Measurements from ENCODE around the gene SAP130. TPM values are rescaled to one million over a fixed set of nuclear protein-coding genes. Genes with fewer than 3 reads are reported as not detected.

SAP130 gene
- total and polyA plus RNA-seq, 2 of the 4 experiments (the other 2 are of a cell fraction), result 6.1 to 17.1 TPM

DNA sequence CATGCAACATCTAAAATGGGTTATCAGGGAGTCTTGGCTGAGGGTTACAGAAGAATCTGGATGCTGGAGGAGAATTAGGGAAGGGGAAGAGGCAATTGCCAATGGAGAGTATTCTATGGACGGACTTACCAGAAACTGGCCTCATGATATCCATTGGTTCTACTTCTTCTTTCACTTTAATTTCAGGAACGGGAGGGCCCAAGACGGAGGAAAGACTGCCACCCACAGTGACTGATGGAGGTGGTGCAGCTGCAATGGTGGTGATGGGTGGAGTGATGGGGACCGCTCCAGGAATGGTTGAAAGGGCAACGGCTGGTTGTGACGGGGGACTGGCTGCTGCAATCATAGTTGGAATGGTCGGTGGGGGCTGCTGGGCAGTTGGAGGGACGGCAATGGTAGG, 73.0 kb downstream of the SAP130 start:
- H3K4me1 ChIP-seq (ENCODE audit: control insufficient read depth, insufficient read depth, low read length), result peaks cover 8% of the 10 kb centered on the region
- H3K27me3 ChIP-seq (ENCODE audit: control insufficient read depth, insufficient read depth, low read length), result no peaks in the 10 kb centered on the region
- DNase-seq (no peak), ATAC-seq (ENCODE audit: low read depth) (no peak)
- no peaks in the 10 kb centered on the region for H3K9me3 ChIP-seq (ENCODE audit: control insufficient read depth, insufficient read depth, low read length)
- H4K91ac ChIP-seq (ENCODE audit: insufficient read depth, low read depth, low read length), result no peak overlapping the region
- no peak overlapping the region for H3K27ac ChIP-seq (ENCODE audit: insufficient read depth, low read length)
- H2AFZ ChIP-seq (replicated peaks; ENCODE audit: low read length, poor library complexity), result no peak overlapping the region
- H2BK5ac ChIP-seq (ENCODE audit: low read depth, low read length, poor library complexity, severe bottlenecking), result no peak overlapping the region
- no peak overlapping the region for H2AK9ac ChIP-seq (replicated peaks; ENCODE audit: low read depth, low read length, poor library complexity)
- no peak overlapping the region for H2AK5ac ChIP-seq (ENCODE audit: low read depth, low read length)
- H3K4me2 ChIP-seq (ENCODE audit: low read depth, low read length), result no peak overlapping the region
- POLR2A ChIA-PET (ENCODE audit: unreplicated experiment), result no interaction called here
- H3K18ac ChIP-seq (ENCODE audit: low read depth, low read length), result no peak overlapping the region
- H3K36me3 ChIP-seq (ENCODE audit: control insufficient read depth, insufficient read depth, low read length), result peaks cover 29% of the 10 kb centered on the region
- CTCF ChIA-PET, result no interaction called here
- no peak overlapping the region for H3K4ac ChIP-seq (ENCODE audit: low read depth, low read length)
- peaks cover 0 to 19% of the 10 kb centered on the region in 2 experiments; a peak in 3 of 4 replicates for H3K79me1 ChIP-seq (ENCODE audit: low read depth in 1 of 2, low read length in 2 of 2)
- BruUV-seq (replicated peaks), result no TSS peak
- H2BK20ac ChIP-seq (ENCODE audit: low read depth, low read length), result no peak overlapping the region
- no peak overlapping the region for H2BK120ac ChIP-seq (ENCODE audit: low read depth, low read length)
- no peak overlapping the region for H3K23ac ChIP-seq (ENCODE audit: low read depth, low read length)
- no peak overlapping the region for H4K8ac ChIP-seq (ENCODE audit: low read depth in 2 of 2, low read length in 2 of 2)
- H3K9ac ChIP-seq (ENCODE audit: low read depth, low read length), result no peak overlapping the region
- peaks cover 21% of the 10 kb centered on the region; the same call in 1 of the 2 replicates for H3K9me1 ChIP-seq (ENCODE audit: insufficient read depth, low read length)
- no peak overlapping the region for H2BK15ac ChIP-seq (ENCODE audit: low read depth, low read length)
- TF ChIP-seq NFE2L2 (IDR thresholded peaks at IDR 0.05; ENCODE audit: low read depth, low read length), result no peak
- TF ChIP-seq POLR2A (IDR thresholded peaks at IDR 0.05; ENCODE audit: low read depth, low read length), result no peak
- TF ChIP-seq RFX5 (IDR thresholded peaks at IDR 0.05; ENCODE audit: low read depth, low read length), result no peak
- TF ChIP-seq, protein P1, sequence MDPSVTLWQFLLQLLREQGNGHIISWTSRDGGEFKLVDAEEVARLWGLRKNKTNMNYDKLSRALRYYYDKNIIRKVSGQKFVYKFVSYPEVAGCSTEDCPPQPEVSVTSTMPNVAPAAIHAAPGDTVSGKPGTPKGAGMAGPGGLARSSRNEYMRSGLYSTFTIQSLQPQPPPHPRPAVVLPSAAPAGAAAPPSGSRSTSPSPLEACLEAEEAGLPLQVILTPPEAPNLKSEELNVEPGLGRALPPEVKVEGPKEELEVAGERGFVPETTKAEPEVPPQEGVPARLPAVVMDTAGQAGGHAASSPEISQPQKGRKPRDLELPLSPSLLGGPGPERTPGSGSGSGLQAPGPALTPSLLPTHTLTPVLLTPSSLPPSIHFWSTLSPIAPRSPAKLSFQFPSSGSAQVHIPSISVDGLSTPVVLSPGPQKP (IDR thresholded peaks at IDR 0.05; ENCODE audit: borderline replicate concordance, low read depth, low read length), result no peak
- TF ChIP-seq CEBPB (IDR thresholded peaks at IDR 0.05; ENCODE audit: low read depth, low read length), result no peak
- TF ChIP-seq SMC3 (IDR thresholded peaks at IDR 0.05; ENCODE audit: low read depth, low read length), result no peak
- dilution Hi-C loops (cut with HindIII; ENCODE audit: low sequenced_read_pairs, unreplicated experiment) (no loop called here), intact Hi-C loops (cut with micrococcal nuclease) (no loop called here), in situ Hi-C loops (cut with MboI; ENCODE audit: low sequenced_read_pairs) (no loop called here)
- H3K56ac ChIP-seq (ENCODE audit: extremely low read depth, insufficient read depth, low read length), result no peak overlapping the region
- no peak overlapping the region for H4K5ac ChIP-seq (ENCODE audit: low read depth, low read length)
- 92% methylated on average over 2 of the region's 8 CpGs; no CpG with 5 or more reads in 1 of the 2 experiments for WGBS, 2 experiments (ENCODE audit: extremely low coverage in 2 of 2, insufficient read length in 1 of 2)
- no peak overlapping the region for H3K14ac ChIP-seq (replicated peaks; ENCODE audit: low read depth, low read length)
- H3K4me3 ChIP-seq (ENCODE audit: insufficient read depth, low read depth, low read length), result no peak overlapping the region
- H4K20me1 ChIP-seq (ENCODE audit: insufficient read depth, low read length), result no peaks in the 10 kb centered on the region

Measured in IMR-90 (cell line).